ENCODE data around the gene TRIM26.

DNA sequence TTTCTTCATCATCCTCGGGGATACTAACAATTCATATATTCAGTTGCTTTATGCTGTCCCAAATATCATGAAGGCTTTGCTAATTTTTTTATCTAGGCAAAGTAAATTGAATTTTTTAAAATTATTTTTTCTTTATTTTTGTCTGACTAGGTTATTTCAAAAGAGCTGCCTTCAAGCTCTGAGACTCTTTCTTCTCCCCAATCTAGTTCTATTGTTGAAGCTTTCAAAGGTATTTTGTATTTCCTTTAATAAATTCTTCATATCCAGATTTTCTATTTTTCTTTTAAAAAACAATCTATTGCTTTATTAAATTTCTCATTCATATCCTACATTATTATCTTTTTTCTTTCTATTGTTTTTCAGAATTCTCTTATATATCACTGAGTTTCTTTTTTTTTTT, 33.1 kb downstream of the TRIM26 start:
- no peak for TF ChIP-seq CTCF (IDR thresholded peaks at IDR 0.05)
- no peak for TF ChIP-seq POLR2A (IDR thresholded peaks at IDR 0.05)
